OCI-LY3 (cell line): ENCODE results near the gene GLYATL1B.
A peak's percentile ranks its signal among the peaks of the same experiment; 100 is the strongest.
"Not testable (repeated sequence)": the region's sequence is repeated elsewhere in the genome, so short reads cannot be mapped to it uniquely, and the experiment has no call there.

ENCODE experiments used
- H2AFZ ChIP-seq: fragments of 200-600, 300-600 bp; shearing (Covaris generic); 2 replicates; pipeline ENCODE4 v1.6.0; 2014; ENCODE audit warnings: antibody characterized with exemption, low read depth, low read length
- H3K27ac ChIP-seq: fragments of 200-600, 300-600 bp; sonication (generic); 2 replicates; pipeline ENCODE4 v1.5.1; 2014; ENCODE audit warnings: mild to moderate bottlenecking, low read length, moderate library complexity, mixed read lengths
- H3K27me3 ChIP-seq: fragments of 200-600, 300-600 bp; sonication (generic); 2 replicates; pipeline ENCODE4 v1.6.1; 2014; ENCODE audit warnings: low read depth, low read length, mixed read lengths
- H3K36me3 ChIP-seq: fragments of 200-600, 300-600 bp; sonication (generic); replicated peaks from 2 replicates; pipeline ENCODE3; 2014; ENCODE audit warnings: low read depth, low read length, mixed read lengths
- H3K4me1 ChIP-seq: fragments of 300-600, 200-600 bp; sonication (generic); 2 replicates; pipeline ENCODE4 v1.6.1; 2014; ENCODE audit warnings: low read length, mixed read lengths
- H3K4me2 ChIP-seq: fragments of 200-600, 300-600 bp; sonication (generic); 2 replicates; pipeline ENCODE4 v1.6.1; 2014; ENCODE audit warnings: low read length, mixed read lengths
- H3K4me3 ChIP-seq: fragments of 300-600, 200-600 bp; sonication (generic); 2 replicates; pipeline ENCODE4 v1.5.1; 2014; ENCODE audit warnings: antibody characterized with exemption, mild to moderate bottlenecking, low read length, moderate library complexity
- H3K79me2 ChIP-seq: fragments of 300-600, 200-600 bp; shearing (Covaris generic); 2 replicates; pipeline ENCODE4 v1.6.1; 2014; ENCODE audit warnings: mild to moderate bottlenecking, low read length, mixed read lengths
- H3K9ac ChIP-seq: fragments of 300-600, 200-600 bp; shearing (Covaris generic); 2 replicates; pipeline ENCODE4 v1.6.0; 2014; ENCODE audit warnings: mild to moderate bottlenecking, low read length, moderate library complexity
- H3K9me3 ChIP-seq: fragments of 200-600, 300-600 bp; shearing (Covaris generic); 2 replicates; pipeline ENCODE4 v1.6.1; 2014; ENCODE audit warnings: low read length, mixed read lengths; ENCODE audit not compliant: insufficient read depth
- H4K20me1 ChIP-seq: fragments of 200-600, 300-600 bp; sonication (generic); 2 replicates; pipeline ENCODE4 v1.6.1; 2016; ENCODE audit warnings: low read length, mixed read lengths; ENCODE audit not compliant: insufficient read depth
- CTCF ChIP-seq: fragments of 200-600, 300-600 bp; sonication (generic); IDR thresholded peaks from 2 replicates; pipeline ENCODE4 v1.5.1; 2014; ENCODE audit warnings: antibody characterized with exemption, low read length, low read depth
- EZH2phosphoT487 ChIP-seq: fragments of 200-600 bp; shearing (Covaris generic); IDR thresholded peaks from 2 replicates; pipeline ENCODE4 v1.6.1; 2018; ENCODE audit warnings: antibody characterized with exemption, mixed run types, low read depth

Gene GLYATL1B

GRCh38 chr11:59053387-59053786 is 32.7 kb upstream of the GLYATL1B start:
- no peak overlapping the region for H3K4me3 ChIP-seq
- TF ChIP-seq CTCF (peak; percentile 80), EZH2phosphoT487 (no peak)
- H3K79me2 ChIP-seq: no peaks in the 10 kb centered on the region
- H3K27me3 ChIP-seq: peaks cover 13% of the 10 kb centered on the region
- H3K4me2 ChIP-seq: peak overlapping the region; percentile 12; the same call in 1 of the 2 replicates
- no peaks in the 10 kb centered on the region for H3K9me3 ChIP-seq
- H3K27ac ChIP-seq: no peak overlapping the region
- peaks cover 21% of the 10 kb centered on the region for H3K4me1 ChIP-seq
- H2AFZ ChIP-seq: no peak overlapping the region
- H4K20me1 ChIP-seq: no peaks in the 10 kb centered on the region
- no peak overlapping the region for H3K9ac ChIP-seq
- no peaks in the 10 kb centered on the region for H3K36me3 ChIP-seq

- Histone ChIP-seq H3K4me2 (peak overlapping the region; percentile 89), H3K9ac (peak overlapping the region; percentile 39), H3K4me3 (peak overlapping the region; percentile 79), H2AFZ (peak overlapping the region; percentile 95), H3K27me3 (peaks cover 13% of the 10 kb centered on the region)
- peak; percentile 94 for TF ChIP-seq CTCF
- H3K36me3 ChIP-seq, H3K27ac ChIP-seq, H3K79me2 ChIP-seq, H3K9me3 ChIP-seq, H3K4me1 ChIP-seq, H4K20me1 ChIP-seq: not testable (repeated sequence)
These were observed 27.7 kb upstream of the GLYATL1B start for GRCh38 chr11:59058120-59059033.

- H3K36me3 ChIP-seq, H3K9ac ChIP-seq, H3K4me3 ChIP-seq, H3K9me3 ChIP-seq, H2AFZ ChIP-seq, H3K79me2 ChIP-seq, H4K20me1 ChIP-seq, H3K27ac ChIP-seq, H3K4me2 ChIP-seq: not testable (repeated sequence)
- Histone ChIP-seq H3K4me1 (peaks cover 19% of the 10 kb centered on the region), H3K27me3 (peaks cover 27% of the 10 kb centered on the region)
These were observed 26.0 kb upstream of the GLYATL1B start for GRCh38 chr11:59060096-59060495.

- H3K4me3 ChIP-seq: no peak overlapping the region
- peaks cover 15% of the 10 kb centered on the region for H3K4me1 ChIP-seq
- no peak overlapping the region for H3K9ac ChIP-seq
- H4K20me1 ChIP-seq: no peaks in the 10 kb centered on the region
- peaks cover 42% of the 10 kb centered on the region for H3K27me3 ChIP-seq
- H3K36me3 ChIP-seq: no peaks in the 10 kb centered on the region
- H3K9me3 ChIP-seq: no peaks in the 10 kb centered on the region
- TF ChIP-seq EZH2phosphoT487 (no peak), CTCF (no peak)
- H3K79me2 ChIP-seq: no peaks in the 10 kb centered on the region
- no peak overlapping the region for H3K4me2 ChIP-seq
- no peak overlapping the region for H2AFZ ChIP-seq
- no peak overlapping the region for H3K27ac ChIP-seq
These were observed 23.2 kb upstream of the GLYATL1B start for GRCh38 chr11:59062602-59063529.

- not testable (repeated sequence) for H4K20me1 ChIP-seq, H3K27ac ChIP-seq, H3K79me2 ChIP-seq, H3K9ac ChIP-seq, H3K9me3 ChIP-seq, H2AFZ ChIP-seq, H3K36me3 ChIP-seq
- Histone ChIP-seq H3K4me2 (peak overlapping the region; percentile 40), H3K4me1 (peaks cover 11% of the 10 kb centered on the region), H3K4me3 (peak overlapping the region; percentile 6; the same call in 1 of the 2 replicates), H3K27me3 (peaks cover 51% of the 10 kb centered on the region)
These were observed 21.9 kb upstream of the GLYATL1B start for GRCh38 chr11:59063996-59064727.
